Mucosa of rectum (tissue), 2 donors: ENCODE results near the gene MNT.

Source experiments
- H3K27ac ChIP-seq, 2 donors: one replicate each; pipeline ENCODE4 v1.7.0; 2013; ENCODE audit warnings: inconsistent platforms in 2 of 2, low read depth in 2 of 2, low read length in 2 of 2
- H3K27me3 ChIP-seq, 2 donors: one replicate each; pipeline ENCODE4 v1.7.0; 2013; ENCODE audit warnings: low read length in 2 of 2; ENCODE audit not compliant: control insufficient read depth in 2 of 2, insufficient read depth in 2 of 2
- H3K36me3 ChIP-seq, 2 donors: one replicate each; pipeline ENCODE4 v1.7.0; 2013; ENCODE audit warnings: low read length in 2 of 2; ENCODE audit not compliant: control insufficient read depth in 2 of 2, insufficient read depth in 2 of 2
- H3K4me1 ChIP-seq, 2 donors: one replicate each; pipeline ENCODE4 v1.7.0; 2013; ENCODE audit warnings: low read length in 2 of 2, mild to moderate bottlenecking in 1 of 2; ENCODE audit not compliant: control insufficient read depth in 2 of 2, insufficient read depth in 2 of 2
- H3K4me3 ChIP-seq, 2 donors: one replicate each; pipeline ENCODE4 v1.7.0; 2013; ENCODE audit warnings: low read length in 2 of 2
- H3K9ac ChIP-seq, 2 donors: one replicate each; pipeline ENCODE4 v1.7.0; 2013; ENCODE audit warnings: low read length in 2 of 2, low read depth in 1 of 2, mild to moderate bottlenecking in 1 of 2
- H3K9me3 ChIP-seq, 2 donors: one replicate each; pipeline ENCODE4 v1.7.0; 2013; ENCODE audit warnings: low read length in 2 of 2; ENCODE audit not compliant: control insufficient read depth in 2 of 2
- donor health status: healthy.
- donor health status: Normal muscosa, but diverticular disease.

MNT gene

DNA sequence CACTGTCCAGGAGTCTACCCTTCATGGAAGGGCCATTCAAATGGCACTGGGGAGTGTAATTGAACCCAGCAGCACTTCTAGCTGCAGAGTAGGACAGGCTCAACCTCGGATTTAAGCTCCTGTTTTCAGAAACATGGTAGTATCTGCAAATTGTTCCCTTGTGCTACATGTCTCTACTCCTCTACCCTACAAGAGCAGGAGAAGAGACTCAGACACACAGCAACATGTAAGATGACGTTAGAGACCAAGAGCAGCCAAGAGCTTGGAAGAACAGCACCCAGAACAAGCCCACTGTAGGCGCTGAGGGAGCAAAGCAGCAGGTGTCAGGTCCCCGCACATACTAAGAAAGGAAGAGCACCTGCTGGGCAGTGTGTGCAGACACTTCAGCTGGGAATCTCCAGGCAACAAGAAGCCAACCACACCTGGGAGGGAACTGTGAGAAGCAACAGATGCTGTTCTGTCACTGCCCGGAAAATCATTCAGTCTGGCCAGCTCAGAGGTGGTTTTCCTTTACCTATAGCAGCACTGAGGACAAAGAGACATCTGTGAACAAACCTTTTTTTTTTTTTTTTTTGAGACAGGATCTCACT, 35.6 kb upstream of the MNT start:
- H3K9me3 ChIP-seq = no peaks in the 10 kb centered on the region
- H3K27me3 ChIP-seq = no peaks in the 10 kb centered on the region
- no peaks in the 10 kb centered on the region for H3K4me1 ChIP-seq
- H3K36me3 ChIP-seq = peaks cover 21 to 56% of the 10 kb centered on the region in 2 donors
- H3K4me3 ChIP-seq = no peak overlapping the region
- H3K27ac ChIP-seq = no peak overlapping the region
- H3K9ac ChIP-seq = no peak overlapping the region

GRCh38 chr17:2435862-2436261, 35.0 kb upstream of the MNT start:
- Histone ChIP-seq H3K4me3 (no peak overlapping the region), H3K27ac (no peak overlapping the region), H3K36me3 (peaks cover 17 to 50% of the 10 kb centered on the region in 2 donors), H3K9ac (no peak overlapping the region), H3K4me1 (no peaks in the 10 kb centered on the region), H3K27me3 (no peaks in the 10 kb centered on the region), H3K9me3 (no peaks in the 10 kb centered on the region)

GRCh38 chr17:2435181-2435741, 34.4 kb upstream of the MNT start:
- H3K9ac ChIP-seq = no peak overlapping the region
- no peaks in the 10 kb centered on the region for H3K27me3 ChIP-seq
- no peak overlapping the region for H3K4me3 ChIP-seq
- no peaks in the 10 kb centered on the region for H3K9me3 ChIP-seq
- H3K27ac ChIP-seq = no peak overlapping the region
- H3K4me1 ChIP-seq = no peaks in the 10 kb centered on the region
- H3K36me3 ChIP-seq = peaks cover 17 to 50% of the 10 kb centered on the region in 2 donors

GRCh38 chr17:2433696-2434095, 32.8 kb upstream of the MNT start:
- Histone ChIP-seq H3K27me3 (no peaks in the 10 kb centered on the region), H3K27ac (no peak overlapping the region), H3K9me3 (no peaks in the 10 kb centered on the region), H3K36me3 (peaks cover 15 to 42% of the 10 kb centered on the region in 2 donors), H3K9ac (no peak overlapping the region), H3K4me3 (no peak overlapping the region), H3K4me1 (no peaks in the 10 kb centered on the region)

DNA sequence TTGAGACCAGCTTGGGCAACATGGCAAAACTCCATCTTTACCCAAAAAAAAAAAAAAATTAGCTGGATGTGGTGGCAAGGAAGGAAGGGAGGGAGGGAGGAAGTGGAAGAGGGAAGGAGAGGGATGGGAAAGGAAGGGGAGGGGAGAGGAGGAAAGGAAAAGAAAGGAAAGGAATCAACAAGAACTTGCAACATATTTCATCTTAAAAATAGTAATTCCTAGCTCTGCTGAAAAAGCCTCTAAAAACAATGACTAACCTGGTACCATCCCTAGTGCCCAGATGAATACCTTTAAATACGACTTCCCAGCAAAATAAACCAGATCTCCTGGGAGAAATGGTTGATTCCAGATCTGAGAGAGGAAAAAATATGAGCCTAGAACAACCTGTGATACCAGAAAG, 27.1 kb upstream of the MNT start:
- Histone ChIP-seq H3K9ac (no peak overlapping the region), H3K36me3 (peaks cover 0 to 4% of the 10 kb centered on the region in 2 donors), H3K4me1 (no peaks in the 10 kb centered on the region), H3K27ac (no peak overlapping the region), H3K4me3 (no peak overlapping the region), H3K9me3 (no peaks in the 10 kb centered on the region), H3K27me3 (no peaks in the 10 kb centered on the region)

DNA sequence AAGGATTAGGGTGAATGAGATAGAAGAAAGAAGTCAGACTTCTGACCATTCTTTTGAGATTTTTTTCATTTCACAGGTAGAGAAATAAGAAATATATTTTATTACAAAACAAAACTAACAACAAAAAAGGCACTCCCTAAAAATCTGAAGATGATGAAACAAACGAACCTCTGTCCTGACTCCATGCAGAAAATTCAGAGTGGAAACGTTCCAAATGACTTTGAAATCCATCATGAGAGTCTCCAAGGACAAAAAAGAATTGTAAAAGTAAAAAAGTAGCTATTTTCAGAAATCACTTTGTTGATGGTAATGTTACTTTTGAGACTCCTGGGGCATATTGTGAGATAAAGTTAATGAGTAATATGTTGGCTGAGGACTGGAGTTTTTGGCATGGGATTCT, 26.4 kb upstream of the MNT start:
- no peak overlapping the region for H3K9ac ChIP-seq
- H3K4me3 ChIP-seq = no peak overlapping the region
- H3K36me3 ChIP-seq = peaks cover 0 to 2% of the 10 kb centered on the region in 2 donors
- H3K9me3 ChIP-seq = no peaks in the 10 kb centered on the region
- H3K27ac ChIP-seq = no peak overlapping the region
- no peaks in the 10 kb centered on the region for H3K27me3 ChIP-seq
- no peaks in the 10 kb centered on the region for H3K4me1 ChIP-seq

DNA sequence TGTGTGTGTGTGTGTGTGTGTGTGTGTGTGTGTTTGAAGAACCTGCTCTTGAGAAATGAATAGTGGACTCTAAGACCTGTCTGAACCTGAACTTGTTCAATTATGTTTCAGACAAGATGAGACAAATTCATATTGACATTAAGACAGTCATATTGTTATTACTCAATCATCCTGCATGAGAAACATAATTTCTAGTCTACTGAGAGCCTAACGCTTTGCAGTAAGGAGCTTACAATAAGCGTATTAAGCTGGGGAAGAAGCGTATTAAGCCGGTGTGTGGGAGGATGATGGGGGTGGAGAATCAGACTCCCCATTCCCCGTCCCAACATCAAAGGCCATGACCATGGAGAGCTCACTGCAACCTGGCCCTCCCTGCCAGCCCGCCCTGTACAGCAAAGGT, 22.4 kb upstream of the MNT start:
- Histone ChIP-seq H3K27me3 (no peaks in the 10 kb centered on the region), H3K9me3 (no peaks in the 10 kb centered on the region), H3K4me3 (no peak overlapping the region), H3K4me1 (no peaks in the 10 kb centered on the region), H3K9ac (no peak overlapping the region), H3K36me3 (peaks cover 11 to 24% of the 10 kb centered on the region in 2 donors), H3K27ac (no peak overlapping the region)

DNA sequence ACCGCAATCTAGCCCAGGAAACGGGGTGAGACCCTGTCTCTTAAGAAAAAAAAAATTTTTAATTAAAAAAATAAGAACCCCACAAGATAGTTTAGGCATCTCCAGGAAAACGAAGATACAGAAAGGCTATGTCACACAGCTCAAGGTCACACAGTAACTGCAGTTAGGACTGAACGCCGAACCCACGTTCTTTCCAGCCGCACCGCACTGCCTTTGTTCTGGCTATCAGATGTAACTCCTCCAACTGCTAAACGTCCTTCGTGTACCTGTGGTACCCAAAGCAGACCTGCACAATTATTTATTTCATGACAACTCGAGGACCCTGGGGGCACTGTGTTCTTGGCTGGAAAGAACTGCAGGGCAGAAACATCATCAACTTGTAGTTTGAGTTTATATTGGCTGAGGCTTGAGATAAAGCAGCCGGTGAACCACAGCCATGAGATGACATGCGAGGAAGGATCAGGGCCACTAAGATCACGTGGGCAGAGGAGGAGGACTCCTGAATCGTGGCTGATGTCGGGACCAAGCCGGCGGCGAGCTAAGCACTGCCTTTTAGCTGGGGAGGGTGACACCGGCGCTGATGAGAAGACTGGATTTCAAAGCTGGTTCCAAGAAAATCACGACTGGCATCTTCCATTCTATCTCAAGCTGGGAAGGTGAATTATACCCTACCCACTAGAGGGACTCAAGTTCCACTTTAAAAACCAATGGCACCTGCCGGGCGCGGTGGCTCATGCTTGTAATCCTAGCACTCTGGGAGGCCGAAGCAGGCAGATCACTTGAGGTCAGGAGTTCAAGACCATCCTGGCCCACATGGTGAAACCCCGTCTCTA, 20.7 kb upstream of the MNT start:
- no peaks in the 10 kb centered on the region for H3K9me3 ChIP-seq
- H3K4me3 ChIP-seq = no peak overlapping the region
- H3K36me3 ChIP-seq = peaks cover 11 to 24% of the 10 kb centered on the region in 2 donors
- H3K4me1 ChIP-seq = no peaks in the 10 kb centered on the region
- no peak overlapping the region for H3K9ac ChIP-seq
- no peak overlapping the region for H3K27ac ChIP-seq
- no peaks in the 10 kb centered on the region for H3K27me3 ChIP-seq

DNA sequence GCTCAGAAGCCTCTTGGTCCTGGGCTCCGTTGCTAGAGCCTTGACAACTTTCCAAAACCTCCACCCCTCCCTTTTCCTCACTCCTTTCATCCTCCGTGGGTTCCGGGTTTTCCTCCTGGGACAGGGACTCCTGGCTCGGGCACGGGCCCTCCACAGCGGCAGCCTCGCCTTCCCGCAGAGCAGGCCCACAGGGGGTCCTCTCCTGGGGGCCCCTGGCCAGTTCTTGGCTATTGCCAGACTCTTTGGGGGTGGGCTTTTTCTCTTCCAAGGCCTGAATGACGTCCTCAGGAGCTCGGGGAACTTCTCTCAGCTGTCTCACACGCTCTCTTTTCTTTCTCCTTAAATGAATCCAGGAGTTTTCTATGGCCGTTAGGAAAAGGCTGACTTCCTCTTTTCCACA, 19.3 kb upstream of the MNT start:
- Histone ChIP-seq H3K36me3 (peaks cover 11 to 22% of the 10 kb centered on the region in 2 donors), H3K4me1 (no peaks in the 10 kb centered on the region), H3K9ac (no peak overlapping the region), H3K4me3 (no peak overlapping the region), H3K9me3 (no peaks in the 10 kb centered on the region), H3K27ac (no peak overlapping the region), H3K27me3 (no peaks in the 10 kb centered on the region)

- Histone ChIP-seq H3K27me3 (no peaks in the 10 kb centered on the region), H3K9ac (no peak overlapping the region), H3K36me3 (peaks cover 11 to 26% of the 10 kb centered on the region in 2 donors), H3K9me3 (no peaks in the 10 kb centered on the region), H3K4me3 (no peak overlapping the region), H3K27ac (no peak overlapping the region), H3K4me1 (no peaks in the 10 kb centered on the region)
Observed at GRCh38 chr17:2419486-2419885, 18.6 kb upstream of the MNT start.
